Pulmonary artery endothelial cell (primary cell): ENCODE results near the gene OR4D6. TPM values are rescaled to one million over a fixed set of nuclear protein-coding genes. Genes with fewer than 3 reads are reported as not detected.
"Not testable (repeated sequence)": the region's sequence is repeated elsewhere in the genome, so short reads cannot be mapped to it uniquely, and the experiment has no call there.

ENCODE experiments used
- DNase-seq: peaks from one replicate; pipeline ENCODE4 v3.0.0-alpha.2; 2011; ENCODE audit warnings: low read depth, low spot score
- total RNA-seq: library from RNA; depleted of rRNA; stranded (reverse); fragments of >200 nt; gene quantifications from 2 replicates; pipeline ENCODE4 v1.2.3, GENCODE V29; 2014

OR4D6 gene
- total RNA-seq, result not detected in 2 replicates

- DNase-seq, result no peak
Measured at GRCh38 chr11:59456661-59457060, at the start of gene OR4D6. TSS of gene OR4D6 (plus strand) at chr11:59456961. CDS start at chr11:59456961, 0 bp downstream.

GRCh38 chr11:59413646-59414045 is 43.1 kb upstream of the OR4D6 start:
- DNase-seq, result no peak

- no peak for DNase-seq
Measured at GRCh38 chr11:59415111-59415510, 41.6 kb upstream of the OR4D6 start.

DNA sequence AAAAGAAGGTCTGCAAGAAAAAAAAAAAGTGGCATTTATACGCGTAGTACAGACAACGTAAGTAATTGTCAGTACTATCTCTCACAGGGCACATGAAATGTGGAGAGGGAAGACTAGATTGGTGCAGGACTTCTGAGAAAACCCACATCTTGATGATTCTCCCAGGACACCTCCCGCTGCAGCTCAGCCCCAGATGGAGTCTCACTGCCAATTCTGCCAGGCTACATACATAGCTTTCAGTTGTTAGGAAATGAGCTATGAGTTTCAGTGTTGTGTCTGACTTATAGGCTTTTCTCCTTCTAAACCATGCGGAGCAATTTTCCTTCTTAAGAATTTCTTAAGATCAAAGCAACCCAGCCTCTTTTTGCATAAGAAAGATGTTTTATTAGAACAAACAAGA is 40.1 kb upstream of the OR4D6 start:
- no peak for DNase-seq

DNA sequence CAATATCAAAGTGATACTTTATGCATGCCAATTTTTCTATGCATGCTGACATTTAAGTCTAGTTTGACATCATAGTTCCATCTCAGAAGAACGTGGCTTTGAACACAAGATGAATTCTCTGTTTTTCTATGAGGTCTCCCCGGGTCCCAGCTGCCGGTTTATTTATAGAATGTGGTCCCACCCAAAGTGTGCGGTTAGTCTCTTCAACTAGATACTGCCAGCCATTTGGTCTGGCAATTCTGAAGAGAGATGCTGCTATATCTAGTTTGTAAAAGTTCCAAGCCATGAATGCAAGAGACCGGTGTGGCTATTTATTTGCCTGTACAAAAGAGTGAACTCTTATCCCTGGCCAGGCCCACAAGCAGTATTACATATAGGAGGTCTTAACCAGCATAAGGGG is 39.7 kb upstream of the OR4D6 start:
- no peak for DNase-seq

DNA sequence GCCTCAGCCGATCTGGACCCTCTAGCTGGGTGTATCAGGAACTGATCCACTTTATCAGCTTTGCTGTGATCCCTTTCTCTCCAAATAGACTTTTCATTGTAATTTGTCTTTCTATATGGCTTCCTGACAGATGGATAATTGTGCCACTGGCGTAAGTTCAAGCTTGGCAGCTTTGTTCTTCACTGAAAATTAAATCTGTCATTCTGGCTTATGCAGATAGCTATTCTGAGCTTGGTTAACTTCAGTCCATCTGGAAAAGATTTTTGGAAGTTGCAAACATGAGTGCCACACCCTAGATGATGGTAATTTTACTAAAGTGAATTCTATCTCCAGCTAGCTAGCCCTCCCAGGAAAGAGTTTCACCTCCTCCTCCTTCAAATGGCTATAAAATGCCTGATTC is 38.6 kb upstream of the OR4D6 start:
- no peak for DNase-seq

DNA sequence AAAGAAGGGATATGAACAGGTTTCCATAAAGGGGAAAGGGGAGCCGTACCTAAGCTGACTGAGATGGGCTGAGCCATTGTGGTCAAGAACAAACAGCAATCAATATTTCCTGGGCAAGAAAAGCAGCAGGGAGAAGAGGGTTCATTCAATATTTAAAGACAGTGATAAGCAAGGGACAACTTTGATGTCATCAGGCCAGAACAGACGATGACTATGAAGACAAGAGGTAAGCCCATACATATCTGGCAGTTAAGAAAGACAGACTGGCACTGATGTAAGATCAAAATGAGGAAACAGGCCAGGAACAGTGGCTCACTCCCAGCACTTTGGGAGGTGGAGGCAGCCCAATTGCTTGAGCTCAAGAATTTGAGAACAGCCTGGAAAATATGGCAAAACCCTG is 32.9 kb upstream of the OR4D6 start:
- no peak for DNase-seq

DNA sequence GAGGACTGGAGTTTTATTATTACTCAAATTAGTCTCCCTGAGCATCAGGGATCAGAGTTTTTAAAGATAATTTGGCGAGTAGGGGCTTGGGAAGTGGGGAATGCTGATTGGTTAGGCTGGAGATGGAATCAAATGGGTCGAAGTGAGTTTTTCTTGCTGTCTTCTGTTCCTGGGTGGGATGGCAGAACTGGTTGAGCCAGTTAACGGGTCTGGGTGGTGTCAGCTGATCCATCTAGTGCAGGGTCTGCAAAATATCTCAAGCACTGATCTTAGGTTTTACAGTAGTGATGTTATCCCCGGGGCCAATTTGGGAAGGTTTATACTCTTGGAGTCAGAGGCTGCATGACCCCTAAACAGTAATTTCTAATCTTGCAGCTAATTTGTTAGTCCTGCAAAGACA is 31.6 kb upstream of the OR4D6 start:
- DNase-seq, result no peak

- no peak for DNase-seq
Measured at GRCh38 chr11:59426361-59427067, 30.2 kb upstream of the OR4D6 start, which contains the start of gene OR5A2. TSS of gene OR5A2 (minus strand) at chr11:59426413. CDS start at chr11:59422953, 3,460 bp downstream.

- no peak for DNase-seq
Measured at GRCh38 chr11:59427068-59427382, 29.7 kb upstream of the OR4D6 start.

GRCh38 chr11:59429924-59430516 is 26.7 kb upstream of the OR4D6 start:
- peak; percentile 5 for DNase-seq

- DNase-seq, result no peak
Measured at GRCh38 chr11:59436169-59436568, 20.6 kb upstream of the OR4D6 start, which contains the start of gene OR5A1. TSS of gene OR5A1 (plus strand) at chr11:59436469. CDS start at chr11:59443169, 6,700 bp downstream.

- no peak for DNase-seq
Measured at GRCh38 chr11:59437770-59438169, 19.0 kb upstream of the OR4D6 start.

DNA sequence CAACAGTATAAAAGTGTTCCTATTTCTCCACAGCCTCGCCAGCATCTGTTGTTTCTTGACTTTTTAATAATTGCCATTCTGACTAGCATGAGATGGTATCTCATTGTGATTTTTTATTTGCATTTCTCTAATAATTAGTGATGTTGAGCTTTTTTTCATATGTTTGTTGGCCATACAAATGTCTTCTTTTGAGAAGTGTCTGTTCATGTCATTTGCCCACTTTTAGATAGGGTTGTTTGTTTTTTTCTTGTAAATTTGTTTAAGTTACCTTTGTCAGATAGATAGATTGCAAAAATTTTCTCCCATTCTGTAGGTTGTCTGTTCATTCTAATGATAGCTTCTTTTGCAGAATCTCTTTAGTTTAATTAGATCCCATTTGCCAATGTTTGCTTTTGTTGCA is 11.1 kb upstream of the OR4D6 start:
- DNase-seq, result not testable (repeated sequence)

DNA sequence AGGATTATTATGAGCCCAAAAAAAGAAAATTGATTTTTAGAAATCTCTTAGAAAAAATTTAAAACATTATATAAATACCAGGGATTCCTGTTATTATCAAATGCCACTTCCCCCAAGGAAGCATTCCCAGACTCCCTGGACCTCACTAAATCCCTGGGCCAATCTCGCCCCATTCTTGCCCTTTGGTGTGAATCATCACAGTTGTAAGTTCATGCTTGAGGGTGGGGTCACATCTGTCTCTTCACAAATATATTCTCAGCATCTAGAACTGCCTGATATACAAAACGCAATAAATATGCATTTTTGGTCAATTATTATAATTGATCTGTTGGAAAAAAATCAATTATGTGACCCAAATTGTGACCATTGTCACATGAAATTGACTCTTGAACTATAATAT is 8.3 kb upstream of the OR4D6 start:
- DNase-seq, result no peak

DNA sequence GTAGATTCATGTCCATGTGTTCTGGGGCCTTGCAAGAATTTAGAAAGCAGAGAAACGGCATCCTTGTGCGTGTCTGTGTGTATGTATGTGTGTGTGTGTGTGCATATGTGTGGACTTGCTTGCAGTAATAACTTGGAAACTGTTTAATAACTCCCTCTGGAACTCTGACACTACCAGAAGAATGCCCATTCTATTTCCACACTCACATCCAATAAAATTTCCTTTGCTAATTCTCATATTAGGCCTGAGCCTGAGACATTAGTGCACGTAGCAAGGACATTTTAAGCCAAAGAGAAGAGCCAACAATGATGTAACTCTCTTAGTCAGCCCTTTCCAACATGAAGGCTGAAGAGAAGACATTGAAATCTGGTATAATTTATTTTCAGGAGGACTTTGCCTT is 3.2 kb downstream of the OR4D6 start:
- DNase-seq, result no peak

DNA sequence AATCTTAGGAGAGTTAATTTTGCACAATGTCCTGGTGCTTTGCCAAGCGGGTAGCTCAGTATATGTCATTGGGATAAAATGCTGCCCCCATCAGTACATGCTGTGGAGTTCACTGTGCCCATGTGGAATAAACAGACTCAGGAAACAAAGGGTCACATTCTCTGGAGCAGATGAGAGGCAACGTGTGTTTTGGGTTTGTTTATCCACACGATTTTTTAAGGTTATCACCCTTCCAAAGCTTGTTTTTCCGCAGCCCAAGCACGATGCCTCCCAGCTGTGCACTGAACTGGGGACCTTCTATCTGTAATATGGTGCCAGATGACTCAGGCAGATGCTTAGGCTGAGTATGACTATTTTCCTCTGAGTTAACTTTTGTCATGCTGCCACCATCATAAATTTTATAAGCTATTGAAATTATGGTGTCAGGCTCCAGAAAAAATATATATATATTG is 6.5 kb downstream of the OR4D6 start:
- DNase-seq, result peak; percentile 27

- no peak for DNase-seq
Measured at GRCh38 chr11:59473015-59473414, 16.3 kb downstream of the OR4D6 start, which contains the start of gene OR4D10. TSS of gene OR4D10 (plus strand) at chr11:59473315. CDS start at chr11:59477430, 4,115 bp downstream.

- DNase-seq, result no peak
Measured at GRCh38 chr11:59475176-59475575, 18.4 kb downstream of the OR4D6 start.

- no peak for DNase-seq
Measured at GRCh38 chr11:59479906-59480305, 23.1 kb downstream of the OR4D6 start.

DNA sequence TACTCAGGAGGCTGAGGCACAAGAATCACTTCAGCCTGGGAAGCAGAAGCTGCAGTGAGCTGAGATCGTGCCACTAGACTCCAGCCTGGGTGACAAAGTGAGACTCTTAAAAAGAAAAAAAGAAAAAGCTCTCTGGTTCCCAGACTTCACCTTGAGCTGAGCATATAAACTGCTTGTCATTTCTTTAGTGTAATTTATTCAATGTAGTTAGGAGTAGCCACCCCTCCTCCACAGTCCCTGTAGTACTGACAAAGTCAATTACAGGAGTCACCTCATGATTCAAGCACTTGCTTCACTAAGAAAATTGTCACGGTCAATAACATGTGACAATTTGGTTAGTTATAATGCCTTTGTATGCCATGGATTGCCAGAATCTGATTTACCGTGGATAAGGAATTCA is 23.6 kb downstream of the OR4D6 start:
- DNase-seq, result no peak

GRCh38 chr11:59501931-59502330 is 45.2 kb downstream of the OR4D6 start:
- no peak for DNase-seq

- DNase-seq, result no peak
Measured at GRCh38 chr11:59503276-59503675, 46.5 kb downstream of the OR4D6 start, which contains the start of gene OR4D11. TSS of gene OR4D11 (plus strand) at chr11:59503576. CDS start at chr11:59503576, 0 bp downstream.
